HepG2 (cell line): ENCODE measurements around the gene VCAN. TPM values are rescaled to one million over a fixed set of nuclear protein-coding genes. Genes with fewer than 3 reads are reported as not detected.

Experiments
- ATAC-seq: fragments of 200-7000 bp; cut with Tn5 transposase; 3 replicates; pipeline ENCODE4 v1.9.1; 2020; ENCODE audit warnings: mild to moderate bottlenecking, moderate library complexity
- BruUV-seq: library from RNA; stranded (reverse); fragments of 400-500 nt; replicated peaks from 2 replicates; lab custom pipeline; 2021; lab: Mats Ljungman, UMichigan
- CTCF ChIA-PET: fragments of 300-600 bp; formaldehyde crosslinking; extraction: SDS; loops from one replicate; lab custom pipeline; 2021; ENCODE audit warnings: low total read pairs, inconsistent platforms, low intra/inter-chr PET ratio; lab: Yijun Ruan, JAX
- POLR2A ChIA-PET: fragments of 350-600 bp; sonication (Branson Sonifier 250); formaldehyde crosslinking; loops from one replicate; lab custom pipeline; 2020; ENCODE audit warnings: antibody characterized with exemption, inconsistent platforms; lab: Yijun Ruan, JAX
- DNase-seq: peaks from one replicate; pipeline ENCODE4 v3.0.0-alpha.2; 2015; ENCODE audit warnings: low spot score
- FAIRE-seq: peaks from 3 replicates; lab custom pipeline; 2011; peaks lifted over from hg19 to GRCh38; lab: Jason Lieb, UNC
- H2AFZ ChIP-seq: one replicate; pipeline ENCODE4 v1.6.1; 2011; ENCODE audit warnings: low read length, inconsistent platforms
- H3K27ac ChIP-seq: fragments of 300-600 bp; 3 replicates; pipeline ENCODE4 v1.8.0; 2011; ENCODE audit warnings: mixed run types, mild to moderate bottlenecking, mixed read lengths, low read length, inconsistent platforms; ENCODE audit not compliant: insufficient read depth; ENCODE audit errors: extremely low read length
- H3K27me3 ChIP-seq, 2 experiments: fragments of 200-600 bp in 1 of 2; 2 replicates in 1 of 2; 3 replicates in 1 of 2; pipeline versions ENCODE4 v1.6.0 to v1.8.0; 2011; ENCODE audit warnings: low read length in 2 of 2, mild to moderate bottlenecking in 2 of 2, moderate library complexity in 2 of 2, inconsistent platforms in 1 of 2; ENCODE audit not compliant: insufficient read depth in 2 of 2, control insufficient read depth in 1 of 2
- H3K36me3 ChIP-seq, 2 experiments: fragments of 200-600 bp in 1 of 2; replicated peaks in 1 of 2; 2 replicates in 1 of 2; 3 replicates in 1 of 2; pipeline versions ENCODE4 v1.5.1 to v1.8.0; 2011; ENCODE audit warnings: low read length in 2 of 2, inconsistent platforms in 1 of 2; ENCODE audit not compliant: insufficient read depth in 2 of 2, control insufficient read depth in 1 of 2
- H3K4me1 ChIP-seq: 2 replicates; pipeline ENCODE4 v1.5.1; 2012; ENCODE audit warnings: low read length, inconsistent platforms; ENCODE audit not compliant: insufficient read depth
- H3K4me2 ChIP-seq: 2 replicates; pipeline ENCODE4 v1.6.0; 2011; ENCODE audit warnings: low read depth, low read length, inconsistent platforms
- H3K4me3 ChIP-seq, 3 experiments: fragments of 200-600 bp in 1 of 3; sonication (generic), shearing (Covaris generic) in 1 of 3; replicated peaks in 1 of 3; 2 replicates each; pipeline ENCODE4 v1.5.1; 2011 to 2016; ENCODE audit warnings: low read length in 3 of 3, inconsistent platforms in 2 of 3, low read depth in 2 of 3, mild to moderate bottlenecking in 2 of 3, control low read depth in 1 of 3, mixed read lengths in 1 of 3; ENCODE audit not compliant: insufficient read depth in 1 of 3
- H3K79me2 ChIP-seq: one replicate; pipeline ENCODE4 v1.6.1; 2011; ENCODE audit warnings: low read length, inconsistent platforms; ENCODE audit not compliant: insufficient read depth
- H3K9ac ChIP-seq: 2 replicates; pipeline ENCODE4 v1.6.0; 2011; ENCODE audit warnings: mild to moderate bottlenecking, low read depth, low read length, inconsistent platforms; ENCODE audit not compliant: insufficient read depth
- H3K9me3 ChIP-seq: 2 replicates; pipeline ENCODE4 v1.5.1; 2012; ENCODE audit warnings: mild to moderate bottlenecking, low read length
- H4K20me1 ChIP-seq: 2 replicates; pipeline ENCODE4 v1.6.0; 2011; ENCODE audit warnings: inconsistent platforms, mild to moderate bottlenecking, low read length, moderate library complexity; ENCODE audit not compliant: insufficient read depth
- ARNTL ChIP-seq: sonication (generic); formaldehyde crosslinking; IDR thresholded peaks from 2 replicates; pipeline ENCODE4 v1.4.0; 2020; ENCODE audit warnings: mild to moderate bottlenecking, missing genetic modification reagents
- ATF1 ChIP-seq: IDR thresholded peaks from 2 replicates; pipeline ENCODE4 v1.6.1; 2016; ENCODE audit warnings: mild to moderate bottlenecking, control low read depth
- EP300 ChIP-seq, 3 experiments: sonication (generic) in 1 of 3; formaldehyde crosslinking in 1 of 3; IDR thresholded peaks; 2 replicates each; pipeline versions ENCODE4 v1.5.1 to v1.6.1; 2011 to 2020; ENCODE audit warnings: low read depth in 2 of 3, low read length in 2 of 3, borderline replicate concordance in 1 of 3, improper control_type of control experiment in 1 of 3, mild to moderate bottlenecking in 1 of 3, missing genetic modification reagents in 1 of 3, moderate library complexity in 1 of 3
- FOXA3 ChIP-seq: IDR thresholded peaks from 2 replicates; pipeline ENCODE4 v1.6.1; 2016; ENCODE audit warnings: missing genetic modification reagents, missing compliant biosample characterization
- HDAC6 ChIP-seq: fragments of 200-600 bp; sonication (generic); IDR thresholded peaks from 2 replicates; pipeline ENCODE4 v1.7.0; 2017; ENCODE audit warnings: mild to moderate bottlenecking, antibody characterized with exemption, low read length, low read depth
- KDM5B ChIP-seq: sonication (generic); formaldehyde crosslinking; IDR thresholded peaks from 2 replicates; pipeline ENCODE4 v1.4.0; 2020; ENCODE audit warnings: missing genetic modification reagents, mild to moderate bottlenecking, borderline replicate concordance
- KLF9 ChIP-seq: IDR thresholded peaks from 2 replicates; pipeline ENCODE4 v1.6.1; 2016; ENCODE audit warnings: low read depth
- NR2F2 ChIP-seq: IDR thresholded peaks from 2 replicates; pipeline ENCODE4 v1.6.1; 2012; ENCODE audit warnings: low read depth, inconsistent platforms, borderline replicate concordance
- PITX1 ChIP-seq: sonication (generic); formaldehyde crosslinking; IDR thresholded peaks from 2 replicates; pipeline ENCODE4 v1.5.1; 2020; ENCODE audit warnings: mild to moderate bottlenecking, missing genetic modification reagents
- POLR2A ChIP-seq, 2 experiments: IDR thresholded peaks; 2 replicates each; pipeline ENCODE4 v1.6.1; 2011; ENCODE audit warnings: low read depth in 2 of 2, low read length in 2 of 2, mild to moderate bottlenecking in 1 of 2, moderate library complexity in 1 of 2; ENCODE audit not compliant: insufficient read depth in 1 of 2
- RAD21 ChIP-seq: fragments of 450-650 bp; formaldehyde crosslinking; IDR thresholded peaks from 2 replicates; pipeline ENCODE4 v1.5.0; 2020; ENCODE audit warnings: mild to moderate bottlenecking
- SIX4 ChIP-seq: sonication (generic); formaldehyde crosslinking; IDR thresholded peaks from 2 replicates; pipeline ENCODE4 v1.4.0; 2020; ENCODE audit warnings: missing genetic modification reagents
- SNAPC2 ChIP-seq: sonication (generic); formaldehyde crosslinking; IDR thresholded peaks from 2 replicates; pipeline ENCODE4 v1.8.1; 2022; ENCODE audit warnings: mild to moderate bottlenecking, missing genetic modification reagents
- SNRNP70 ChIP-seq: fragments of 200-400 bp; formaldehyde crosslinking; IDR thresholded peaks from 2 replicates; pipeline ENCODE4 v1.6.1; 2017; ENCODE audit warnings: mild to moderate bottlenecking, low read depth, low read length, moderate library complexity
- ZBTB20 ChIP-seq: sonication (generic); formaldehyde crosslinking; IDR thresholded peaks from 2 replicates; pipeline ENCODE4 v1.8.1; 2023; ENCODE audit warnings: missing genetic modification reagents, low read depth, mild to moderate bottlenecking, borderline replicate concordance
- ZFX ChIP-seq: sonication (generic); formaldehyde crosslinking; IDR thresholded peaks from 2 replicates; pipeline ENCODE4 v1.4.0; 2020; ENCODE audit warnings: mild to moderate bottlenecking, low read depth, missing genetic modification reagents, moderate library complexity
- ZNF160 ChIP-seq: sonication (generic); formaldehyde crosslinking; IDR thresholded peaks from 2 replicates; pipeline ENCODE4 v1.8.0; 2022; ENCODE audit warnings: mild to moderate bottlenecking, inconsistent platforms, missing genetic modification reagents
- ZNF792 ChIP-seq: IDR thresholded peaks from 2 replicates; pipeline ENCODE4 v1.6.1; 2016
- WGBS: methylation state at CpG from one replicate; pipeline ENCODE4 v1.1.6; 2017; ENCODE audit warnings: low lambda C conversion rate; 5-methylcytosine and 5-hydroxymethylcytosine counted together
- in situ Hi-C: cut with HindIII; loops from 2 replicates; pipeline ENCODE4 v1.10.0; 2017; ENCODE audit warnings: low pct_unique_long_range_greater_than_20kb; ENCODE audit not compliant: extremely low pct_ligation_motif_present
- intact Hi-C: fragments of 100-400 bp; cut with micrococcal nuclease; formaldehyde crosslinking; loops from one replicate; pipeline ENCODE4 v1.10.0; 2022; ENCODE audit not compliant: unreplicated experiment
- polyA plus RNA-seq, 8 experiments: library from polyadenylated mRNA; depleted of rRNA in 3 of 8; stranded (reverse) in 7 of 8; unstranded in 1 of 8; fragments of >200 nt; fragmentation: Illumina TruSeq in 4 of 8; extraction: Trizol in 4 of 8; gene quantifications; 2 replicates each; pipeline versions ENCODE4 v1.2.1 to v1.2.3, GENCODE V29; 2011 to 2016; ENCODE audit warnings: low read depth in 4 of 8, missing spikeins in 1 of 8, mixed read lengths in 1 of 8; ENCODE audit not compliant: insufficient read depth in 1 of 8
- total RNA-seq, 5 experiments: library from RNA; depleted of rRNA; stranded (reverse); fragments of >200 nt; fragmentation: Illumina TruSeq; extraction: Trizol; gene quantifications; 2 replicates each; pipeline ENCODE4 v1.2.3, GENCODE V29; 2016; ENCODE audit warnings: low read depth in 1 of 5
- TF ChIP-seq, protein P1 (sequence below): sonication (generic); formaldehyde crosslinking; IDR thresholded peaks from 2 replicates; pipeline ENCODE4 v1.5.1; 2020; ENCODE audit warnings: missing genetic modification reagents, mild to moderate bottlenecking, borderline replicate concordance
- TF ChIP-seq, protein P2 (sequence below): sonication (generic); formaldehyde crosslinking; IDR thresholded peaks from 2 replicates; pipeline ENCODE4 v1.4.0; 2020; ENCODE audit warnings: missing genetic modification reagents
- TF ChIP-seq, protein P3 (sequence below): sonication (generic); formaldehyde crosslinking; conservative IDR thresholded peaks from 2 replicates; pipeline ENCODE4 v1.4.0; 2020; ENCODE audit warnings: missing genetic modification reagents

The VCAN gene
- total and polyA plus RNA-seq, 2 of the 13 experiments (the other 11 are each of a cell fraction or from before 2014, with no cell fraction given), result 1.2 to 3.5 TPM

DNA sequence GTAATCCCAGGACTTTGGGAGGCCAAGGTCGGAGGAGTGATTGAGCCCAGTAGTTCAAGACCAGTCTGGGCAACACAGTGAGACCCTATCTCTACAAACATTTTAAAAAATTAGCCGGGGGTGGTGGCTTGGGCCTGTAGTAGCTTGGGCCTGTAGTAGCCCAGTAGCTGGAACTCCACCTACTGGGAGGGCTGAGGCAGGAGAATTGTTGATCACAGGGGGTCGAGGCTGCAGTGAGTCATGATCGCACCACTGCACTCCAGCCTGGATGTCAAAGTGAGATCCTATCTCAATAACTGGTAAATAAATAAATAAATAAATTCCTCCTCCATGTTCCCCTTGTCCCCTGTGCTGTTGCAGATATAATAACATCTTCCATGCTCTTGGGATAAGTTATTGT is 14.3 kb downstream of the VCAN start (continued):
- TF ChIP-seq ZFX (no peak), ZNF160 (CRISPR knock-in tag) (no peak)

DNA sequence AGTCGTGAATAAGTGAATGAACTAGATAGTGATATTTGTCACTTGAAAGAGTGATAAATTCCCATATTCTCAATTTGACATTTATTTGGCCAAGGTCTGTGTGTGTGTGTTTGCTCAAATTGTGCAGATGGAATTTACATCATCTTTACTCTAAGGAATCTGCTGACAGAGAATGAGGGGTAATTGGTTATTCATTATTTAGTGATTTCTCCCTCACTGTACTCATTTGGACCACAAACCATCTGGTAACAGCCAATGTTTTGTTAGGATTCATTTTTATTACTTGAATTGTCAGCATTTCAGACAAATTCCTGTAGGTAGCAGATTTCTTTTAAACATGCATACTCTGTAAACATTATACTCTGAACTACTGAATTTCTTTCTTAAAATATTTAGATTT is 15.6 kb downstream of the VCAN start:
- BruUV-seq, result no TSS peak
- POLR2A ChIA-PET, result no interaction called here

More for the DNA sequence above, 15.6 kb downstream of the VCAN start:
- no peak for TF ChIP-seq ZBTB20 (CRISPR knock-in tag)
- no peak for TF ChIP-seq HDAC6
- TF ChIP-seq, protein P1, sequence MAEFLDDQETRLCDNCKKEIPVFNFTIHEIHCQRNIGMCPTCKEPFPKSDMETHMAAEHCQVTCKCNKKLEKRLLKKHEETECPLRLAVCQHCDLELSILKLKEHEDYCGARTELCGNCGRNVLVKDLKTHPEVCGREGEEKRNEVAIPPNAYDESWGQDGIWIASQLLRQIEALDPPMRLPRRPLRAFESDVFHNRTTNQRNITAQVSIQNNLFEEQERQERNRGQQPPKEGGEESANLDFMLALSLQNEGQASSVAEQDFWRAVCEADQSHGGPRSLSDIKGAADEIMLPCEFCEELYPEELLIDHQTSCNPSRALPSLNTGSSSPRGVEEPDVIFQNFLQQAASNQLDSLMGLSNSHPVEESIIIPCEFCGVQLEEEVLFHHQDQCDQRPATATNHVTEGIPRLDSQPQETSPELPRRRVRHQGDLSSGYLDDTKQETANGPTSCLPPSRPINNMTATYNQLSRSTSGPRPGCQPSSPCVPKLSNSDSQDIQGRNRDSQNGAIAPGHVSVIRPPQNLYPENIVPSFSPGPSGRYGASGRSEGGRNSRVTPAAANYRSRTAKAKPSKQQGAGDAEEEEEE (CRISPR knock-in tag), result no peak
- TF ChIP-seq, protein P2, sequence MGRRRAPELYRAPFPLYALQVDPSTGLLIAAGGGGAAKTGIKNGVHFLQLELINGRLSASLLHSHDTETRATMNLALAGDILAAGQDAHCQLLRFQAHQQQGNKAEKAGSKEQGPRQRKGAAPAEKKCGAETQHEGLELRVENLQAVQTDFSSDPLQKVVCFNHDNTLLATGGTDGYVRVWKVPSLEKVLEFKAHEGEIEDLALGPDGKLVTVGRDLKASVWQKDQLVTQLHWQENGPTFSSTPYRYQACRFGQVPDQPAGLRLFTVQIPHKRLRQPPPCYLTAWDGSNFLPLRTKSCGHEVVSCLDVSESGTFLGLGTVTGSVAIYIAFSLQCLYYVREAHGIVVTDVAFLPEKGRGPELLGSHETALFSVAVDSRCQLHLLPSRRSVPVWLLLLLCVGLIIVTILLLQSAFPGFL (CRISPR knock-in tag), result no peak
- no peak for TF ChIP-seq SIX4 (CRISPR knock-in tag)
- TF ChIP-seq SNAPC2, result no peak
- TF ChIP-seq, protein P3, sequence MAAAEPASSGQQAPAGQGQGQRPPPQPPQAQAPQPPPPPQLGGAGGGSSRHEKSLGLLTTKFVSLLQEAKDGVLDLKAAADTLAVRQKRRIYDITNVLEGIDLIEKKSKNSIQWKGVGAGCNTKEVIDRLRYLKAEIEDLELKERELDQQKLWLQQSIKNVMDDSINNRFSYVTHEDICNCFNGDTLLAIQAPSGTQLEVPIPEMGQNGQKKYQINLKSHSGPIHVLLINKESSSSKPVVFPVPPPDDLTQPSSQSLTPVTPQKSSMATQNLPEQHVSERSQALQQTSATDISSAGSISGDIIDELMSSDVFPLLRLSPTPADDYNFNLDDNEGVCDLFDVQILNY (CRISPR knock-in tag), result no peak
- no peak for TF ChIP-seq ATF1 (CRISPR knock-in tag)
- TF ChIP-seq ARNTL (CRISPR knock-in tag), result no peak
- TF ChIP-seq KLF9 (CRISPR knock-in tag), result no peak
- TF ChIP-seq KDM5B (CRISPR knock-in tag), result no peak
- TF ChIP-seq NR2F2, result no peak
- TF ChIP-seq RAD21 (CRISPR knock-in tag), result no peak
- TF ChIP-seq POLR2A (IDR thresholded peaks at IDR 0.05; ENCODE audit: insufficient read depth in 1 of 2, low read depth in 2 of 2, low read length in 2 of 2), result no peak
- no peak for TF ChIP-seq FOXA3 (CRISPR knock-in tag)
- TF ChIP-seq EP300 (IDR thresholded peaks at IDR 0.05; ENCODE audit: low read depth in 2 of 2, low read length in 2 of 2), result no peak
- TF ChIP-seq EP300 (CRISPR knock-in tag; IDR thresholded peaks at IDR 0.05; ENCODE audit: borderline replicate concordance), result no peak
- TF ChIP-seq PITX1 (CRISPR knock-in tag), result no peak
- no peak for TF ChIP-seq ZNF792 (CRISPR knock-in tag)
- TF ChIP-seq SNRNP70, result no peak
- no peak overlapping the region for H3K27ac ChIP-seq
- H3K79me2 ChIP-seq, result no peaks in the 10 kb centered on the region
- ATAC-seq (no peak), DNase-seq (no peak), FAIRE-seq (no peak)
- H3K36me3 ChIP-seq, result no peaks in the 10 kb centered on the region
- no peak overlapping the region for H3K4me2 ChIP-seq
- peaks cover 3% of the 10 kb centered on the region for H3K4me1 ChIP-seq
- H4K20me1 ChIP-seq, result no peaks in the 10 kb centered on the region
- in situ Hi-C loops, result no loop called here
- no peak overlapping the region for H3K4me3 ChIP-seq
- H3K9me3 ChIP-seq, result no peaks in the 10 kb centered on the region
- 65% methylated on average over 1 of the region's 1 CpG for WGBS
- CTCF ChIA-PET, result no interaction called here
- no peaks in the 10 kb centered on the region for H3K27me3 ChIP-seq
- no peak overlapping the region for H3K9ac ChIP-seq
- intact Hi-C loops, result no loop called here
- H2AFZ ChIP-seq, result no peak overlapping the region
